Measurements from ENCODE around the gene SMAD6. TPM values are rescaled to one million over a fixed set of nuclear protein-coding genes. Genes with fewer than 3 reads are reported as not detected.

Gene SMAD6
- total RNA-seq, 2 donors from 2014 or later, result 9.4 to 22.0 TPM

DNA sequence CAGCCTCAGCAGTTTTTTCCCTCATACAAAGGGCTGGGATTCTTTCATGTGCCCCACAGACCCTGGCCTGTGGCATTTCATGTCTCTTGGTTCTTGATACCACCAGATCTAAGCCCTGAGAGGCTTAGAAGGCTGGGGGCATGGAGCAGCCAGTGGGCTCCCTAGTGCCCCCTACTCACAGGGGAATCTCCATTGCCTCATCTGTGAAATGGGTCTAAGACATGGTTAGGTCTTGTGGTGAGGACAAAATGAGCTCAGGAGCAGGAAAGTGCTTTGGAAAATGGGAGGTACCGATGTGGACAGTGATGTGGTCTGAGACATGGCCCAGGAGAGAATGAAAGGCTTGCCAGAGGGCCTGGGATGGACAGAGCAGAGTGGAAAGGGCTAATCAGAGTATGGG is 94.3 kb downstream of the SMAD6 start:
- no peak overlapping the region for H3K4me3 ChIP-seq

DNA sequence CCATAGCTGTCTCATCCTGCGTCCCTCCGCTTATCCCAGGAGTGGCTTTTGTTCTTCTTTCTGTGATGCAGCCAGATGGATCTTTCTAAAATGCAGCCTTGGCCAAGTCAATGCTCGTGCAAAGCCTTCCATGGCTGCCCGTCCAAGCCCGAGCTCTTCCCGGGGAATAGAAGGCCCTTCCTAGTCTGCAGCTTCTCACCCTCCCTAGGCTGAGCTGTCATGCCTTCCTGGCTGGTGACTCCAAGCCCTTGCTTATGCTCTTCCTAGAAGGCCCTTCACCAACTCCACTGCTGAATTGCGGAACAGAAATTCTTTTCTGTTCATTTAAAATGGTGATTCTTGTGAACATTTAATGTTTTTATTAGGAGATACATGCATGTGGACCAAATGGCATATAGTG is 95.9 kb downstream of the SMAD6 start:
- TF ChIP-seq, protein P1, sequence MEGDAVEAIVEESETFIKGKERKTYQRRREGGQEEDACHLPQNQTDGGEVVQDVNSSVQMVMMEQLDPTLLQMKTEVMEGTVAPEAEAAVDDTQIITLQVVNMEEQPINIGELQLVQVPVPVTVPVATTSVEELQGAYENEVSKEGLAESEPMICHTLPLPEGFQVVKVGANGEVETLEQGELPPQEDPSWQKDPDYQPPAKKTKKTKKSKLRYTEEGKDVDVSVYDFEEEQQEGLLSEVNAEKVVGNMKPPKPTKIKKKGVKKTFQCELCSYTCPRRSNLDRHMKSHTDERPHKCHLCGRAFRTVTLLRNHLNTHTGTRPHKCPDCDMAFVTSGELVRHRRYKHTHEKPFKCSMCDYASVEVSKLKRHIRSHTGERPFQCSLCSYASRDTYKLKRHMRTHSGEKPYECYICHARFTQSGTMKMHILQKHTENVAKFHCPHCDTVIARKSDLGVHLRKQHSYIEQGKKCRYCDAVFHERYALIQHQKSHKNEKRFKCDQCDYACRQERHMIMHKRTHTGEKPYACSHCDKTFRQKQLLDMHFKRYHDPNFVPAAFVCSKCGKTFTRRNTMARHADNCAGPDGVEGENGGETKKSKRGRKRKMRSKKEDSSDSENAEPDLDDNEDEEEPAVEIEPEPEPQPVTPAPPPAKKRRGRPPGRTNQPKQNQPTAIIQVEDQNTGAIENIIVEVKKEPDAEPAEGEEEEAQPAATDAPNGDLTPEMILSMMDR (IDR thresholded peaks at IDR 0.05), result no peak
- DNase-seq, result no peak
- H3K4me3 ChIP-seq, result no peak overlapping the region
- no peak overlapping the region for H3K27ac ChIP-seq
- H3K9ac ChIP-seq (ENCODE audit: low read depth in 2 of 2, low read length in 2 of 2), result no peak overlapping the region
- H3K9me3 ChIP-seq, result no peaks in the 10 kb centered on the region
- peaks cover 8% of the 10 kb centered on the region for H3K4me1 ChIP-seq
- intact Hi-C loops (cut with DNase I), result no loop called here
- no peaks in the 10 kb centered on the region for H3K36me3 ChIP-seq
- no peaks in the 10 kb centered on the region for H3K27me3 ChIP-seq

More for the DNA sequence above, 94.3 kb downstream of the SMAD6 start:
- DNase-seq, result no peak
- Histone ChIP-seq H3K4me1 (no peaks in the 10 kb centered on the region), H3K27me3 (no peaks in the 10 kb centered on the region), H3K36me3 (no peaks in the 10 kb centered on the region), H3K9ac (ENCODE audit: low read depth in 2 of 2, low read length in 2 of 2) (no peak overlapping the region), H3K9me3 (no peaks in the 10 kb centered on the region), H3K27ac (no peak overlapping the region)
- TF ChIP-seq, protein P1 (IDR thresholded peaks at IDR 0.05), result no peak
- intact Hi-C loops (cut with DNase I), result no loop called here

DNA sequence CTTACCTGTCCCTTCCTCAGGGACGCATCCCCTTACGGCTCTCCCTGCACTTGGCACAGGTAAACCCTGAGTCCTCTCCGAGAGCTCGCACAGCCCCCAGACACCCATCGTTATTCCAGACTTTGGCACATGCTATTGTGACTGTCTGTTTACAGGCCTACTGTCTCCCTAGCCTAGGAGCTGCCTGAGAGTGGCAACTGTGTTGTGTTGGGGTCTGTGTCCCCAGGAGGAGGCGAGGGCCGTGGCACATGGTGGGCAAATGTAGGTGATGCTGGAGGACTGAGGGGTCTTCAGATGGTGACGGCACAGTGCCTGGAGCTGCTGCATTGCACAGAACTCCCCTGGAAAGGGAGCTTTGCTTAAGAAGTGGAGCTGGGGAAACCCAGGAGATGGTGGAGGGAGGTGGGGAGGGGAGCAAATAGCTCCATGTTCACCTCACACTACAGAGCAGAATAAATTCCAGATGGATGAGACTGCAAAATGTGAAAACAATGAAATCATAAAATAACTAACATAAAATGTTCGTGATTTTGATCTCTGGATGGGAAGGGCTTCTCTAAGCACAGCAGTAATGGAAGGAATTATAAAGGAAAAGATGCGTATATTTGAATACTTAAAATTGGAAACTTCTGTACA is 96.5 kb downstream of the SMAD6 start:
- Histone ChIP-seq H3K4me1 (peaks cover 14% of the 10 kb centered on the region), H3K9me3 (no peaks in the 10 kb centered on the region), H3K9ac (ENCODE audit: low read depth in 2 of 2, low read length in 2 of 2) (no peak overlapping the region), H3K27ac (no peak overlapping the region), H3K27me3 (no peaks in the 10 kb centered on the region), H3K4me3 (no peak overlapping the region), H3K36me3 (no peaks in the 10 kb centered on the region)
- TF ChIP-seq, protein P1 (IDR thresholded peaks at IDR 0.05), result no peak
- no peak for DNase-seq
- intact Hi-C loops (cut with DNase I), result no loop called here

DNA sequence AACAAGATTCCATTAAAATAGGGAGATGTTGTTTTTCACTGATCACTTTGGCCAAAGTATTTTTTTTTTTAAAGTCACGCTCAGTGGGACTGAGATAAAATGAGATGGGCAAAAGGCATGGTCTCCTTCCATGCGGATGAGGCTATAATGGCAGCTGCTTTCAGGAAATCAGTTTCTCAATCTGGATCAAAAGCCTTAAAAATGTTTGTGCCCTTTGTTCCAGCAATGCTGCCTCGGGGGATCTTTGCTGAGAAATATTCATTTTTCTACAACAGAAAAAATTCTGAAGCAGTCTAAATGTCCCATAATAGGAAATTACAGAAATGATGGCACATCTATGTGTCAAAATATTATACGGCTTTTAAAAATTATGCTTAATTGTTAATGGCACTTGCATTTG is 97.2 kb downstream of the SMAD6 start:
- Histone ChIP-seq H3K9me3 (no peaks in the 10 kb centered on the region), H3K4me1 (peaks cover 17% of the 10 kb centered on the region), H3K9ac (ENCODE audit: low read depth in 2 of 2, low read length in 2 of 2) (no peak overlapping the region), H3K4me3 (no peak overlapping the region), H3K27ac (no peak overlapping the region), H3K36me3 (no peaks in the 10 kb centered on the region), H3K27me3 (no peaks in the 10 kb centered on the region)
- no peak for DNase-seq
- intact Hi-C loops (cut with DNase I), result no loop called here
- TF ChIP-seq, protein P1 (IDR thresholded peaks at IDR 0.05), result no peak

DNA sequence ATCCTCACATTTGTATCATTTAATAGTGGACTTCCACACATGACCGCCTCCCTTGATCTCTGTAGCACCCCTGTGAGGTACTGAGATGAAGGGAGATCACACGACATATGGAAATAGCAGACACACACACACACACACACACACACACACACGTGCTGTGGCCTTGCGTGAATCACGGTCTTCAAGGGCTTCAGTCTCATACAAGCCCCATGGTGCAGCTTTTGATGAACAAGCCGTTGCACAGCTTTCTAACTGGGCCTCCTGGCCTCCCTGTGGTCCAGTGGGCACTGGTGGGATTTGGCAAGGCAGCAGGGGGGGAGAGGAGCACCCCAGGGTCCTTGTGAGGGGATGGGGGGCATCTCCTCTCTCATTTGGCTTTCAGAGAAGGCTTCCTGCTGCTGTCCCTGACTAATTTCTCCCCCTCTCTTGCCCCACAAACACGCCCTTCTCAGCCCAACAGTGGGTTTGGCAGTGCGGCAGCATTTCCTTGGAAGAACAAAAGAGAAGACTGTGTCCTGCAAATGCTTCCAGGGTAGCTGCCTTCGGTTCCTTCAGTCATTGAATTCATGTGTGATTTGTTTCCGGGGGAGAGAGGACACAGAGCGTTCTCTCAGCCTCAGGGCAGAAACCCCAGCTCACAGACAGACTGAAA is 98.7 kb downstream of the SMAD6 start:
- DNase-seq, result no peak
- peaks cover 17% of the 10 kb centered on the region for H3K4me1 ChIP-seq
- intact Hi-C loops (cut with DNase I), result no loop called here
- H3K27me3 ChIP-seq, result no peaks in the 10 kb centered on the region
- H3K4me3 ChIP-seq, result no peak overlapping the region
- no peaks in the 10 kb centered on the region for H3K36me3 ChIP-seq
- H3K9ac ChIP-seq (ENCODE audit: low read depth in 2 of 2, low read length in 2 of 2), result no peak overlapping the region
- no peaks in the 10 kb centered on the region for H3K9me3 ChIP-seq
- H3K27ac ChIP-seq, result no peak overlapping the region
- TF ChIP-seq, protein P1 (IDR thresholded peaks at IDR 0.05), result no peak

Measured in colonic mucosa (tissue), 4 donors.